Neuronal stem cell (in vitro differentiated cells): ENCODE results near the gene PROM2.

Experiments
- DNase-seq: peaks from one replicate; pipeline ENCODE4 v3.0.0-alpha.2; 2013; ENCODE audit warnings: low spot score
- H2AFZ ChIP-seq: one replicate; pipeline ENCODE4 v1.6.1; 2013; ENCODE audit warnings: mild to moderate bottlenecking, low read length, inconsistent platforms
- H2AK5ac ChIP-seq: 2 replicates; pipeline ENCODE4 v1.6.1; 2013; ENCODE audit warnings: low read depth, mild to moderate bottlenecking, inconsistent platforms, low read length, moderate library complexity, mixed read lengths
- H2BK120ac ChIP-seq: 2 replicates; pipeline ENCODE4 v1.6.1; 2013; ENCODE audit warnings: low read depth, mild to moderate bottlenecking, inconsistent platforms, low read length, moderate library complexity, mixed read lengths
- H2BK12ac ChIP-seq: one replicate; pipeline ENCODE4 v1.6.1; 2013; ENCODE audit warnings: low read length, inconsistent platforms
- H2BK15ac ChIP-seq: 2 replicates; pipeline ENCODE4 v1.6.1; 2013; ENCODE audit warnings: mild to moderate bottlenecking, low read length, inconsistent platforms, mixed read lengths
- H2BK5ac ChIP-seq: one replicate; pipeline ENCODE4 v1.6.1; 2013; ENCODE audit warnings: inconsistent platforms, mild to moderate bottlenecking, low read length, moderate library complexity
- H3K14ac ChIP-seq: one replicate; pipeline ENCODE4 v1.6.1; 2013; ENCODE audit warnings: low read length, inconsistent platforms
- H3K18ac ChIP-seq: 2 replicates; pipeline ENCODE4 v1.6.1; 2013; ENCODE audit warnings: low read length, inconsistent platforms
- H3K23ac ChIP-seq: 2 replicates; pipeline ENCODE4 v1.6.1; 2013; ENCODE audit warnings: low read depth, mild to moderate bottlenecking, mixed read lengths, low read length, inconsistent platforms; ENCODE audit not compliant: poor library complexity
- H3K27ac ChIP-seq: replicated peaks from 3 replicates; pipeline ENCODE4 v1.5.1; 2013; ENCODE audit warnings: low read length, inconsistent platforms
- H3K27me3 ChIP-seq, 3 experiments: 2 replicates each; pipeline ENCODE4 v1.6.1; 2013; ENCODE audit warnings: low read length in 3 of 3, mild to moderate bottlenecking in 2 of 3, inconsistent platforms in 1 of 3, low read depth in 1 of 3, mixed read lengths in 1 of 3, moderate library complexity in 1 of 3; ENCODE audit not compliant: control insufficient read depth in 3 of 3, insufficient read depth in 3 of 3
- H3K36me3 ChIP-seq, 2 donors: replicated peaks in 1 of 2; 2 replicates each; pipeline ENCODE4 v1.6.1; 2013; ENCODE audit warnings: low read length in 2 of 2; ENCODE audit not compliant: control insufficient read depth in 2 of 2, insufficient read depth in 2 of 2
- H3K4ac ChIP-seq: 2 replicates; pipeline ENCODE4 v1.6.1; 2013; ENCODE audit warnings: inconsistent platforms, mild to moderate bottlenecking, low read length, moderate library complexity
- H3K4me1 ChIP-seq, 2 donors: 1 replicate in 1 of 2; 2 replicates in 1 of 2; pipeline ENCODE4 v1.6.1; 2013; ENCODE audit warnings: low read length in 2 of 2, low read depth in 1 of 2; ENCODE audit not compliant: control insufficient read depth in 2 of 2, insufficient read depth in 1 of 2
- H3K4me2 ChIP-seq: one replicate; pipeline ENCODE4 v1.6.1; 2013; ENCODE audit warnings: mild to moderate bottlenecking, low read length, inconsistent platforms; ENCODE audit not compliant: insufficient read depth, poor library complexity, severe bottlenecking
- H3K4me3 ChIP-seq, 2 donors: 2 replicates each; pipeline ENCODE4 v1.5.1; 2013; ENCODE audit warnings: low read length in 2 of 2, mild to moderate bottlenecking in 2 of 2, inconsistent platforms in 1 of 2, moderate library complexity in 1 of 2
- H3K79me1 ChIP-seq: one replicate; pipeline ENCODE4 v1.6.1; 2013; ENCODE audit warnings: low read depth, mild to moderate bottlenecking, inconsistent platforms, low read length, moderate library complexity
- H3K9ac ChIP-seq: one replicate; pipeline ENCODE4 v1.6.1; 2013; ENCODE audit warnings: mild to moderate bottlenecking, low read depth, low read length, inconsistent platforms; ENCODE audit not compliant: poor library complexity
- H3K9me3 ChIP-seq, 2 donors: replicated peaks in 1 of 2; 2 replicates each; pipeline versions ENCODE3 to v1.6.1; 2013; ENCODE audit warnings: low read length in 2 of 2, mild to moderate bottlenecking in 2 of 2, inconsistent platforms in 1 of 2, low read depth in 1 of 2, mixed read lengths in 1 of 2, moderate library complexity in 1 of 2; ENCODE audit not compliant: control insufficient read depth in 2 of 2, insufficient read depth in 1 of 2
- H4K8ac ChIP-seq: one replicate; pipeline ENCODE4 v1.6.1; 2013; ENCODE audit warnings: low read depth, mild to moderate bottlenecking, inconsistent platforms, low read length, moderate library complexity
- H4K91ac ChIP-seq: one replicate; pipeline ENCODE4 v1.6.1; 2013; ENCODE audit warnings: low read length, low read depth, mild to moderate bottlenecking, inconsistent platforms; ENCODE audit not compliant: poor library complexity
- WGBS, 2 donors: extraction: QIAGEN DNeasy Blood & Tissue Kit; methylation state at CpG; one replicate each; pipeline ENCODE4 v1.1.7; 2013; ENCODE audit warnings: missing lambda C conversion rate in 2 of 2, mixed read lengths in 1 of 2; ENCODE audit not compliant: insufficient read length in 2 of 2, insufficient replicate concordance in 1 of 2; ENCODE audit errors: extremely low coverage in 2 of 2; 5-methylcytosine and 5-hydroxymethylcytosine counted together

The PROM2 gene

GRCh38 chr2:95285542-95285932 is 11.3 kb downstream of the PROM2 start:
- Histone ChIP-seq H2BK15ac (no peak overlapping the region), H3K4me1 (peaks cover 0 to 5% of the 10 kb centered on the region in 2 donors), H4K8ac (no peak overlapping the region), H4K91ac (no peak overlapping the region), H3K36me3 (no peaks in the 10 kb centered on the region), H2AFZ (no peak overlapping the region), H3K9ac (no peak overlapping the region), H3K79me1 (no peaks in the 10 kb centered on the region), H3K4me3 (no peak overlapping the region), H3K9me3 (peaks cover 0 to 1% of the 10 kb centered on the region in 2 donors), H3K4ac (no peak overlapping the region), H3K23ac (peak overlapping the region; percentile 17), H3K18ac (no peak overlapping the region), H2BK120ac (no peak overlapping the region), H3K14ac (no peak overlapping the region), H3K27me3 (no peaks in the 10 kb centered on the region), H2AK5ac (no peak overlapping the region), H2BK12ac (no peak overlapping the region), H2BK5ac (no peak overlapping the region), H3K4me2 (no peak overlapping the region), H3K27ac (no peak overlapping the region)
- DNase-seq, result no peak
- WGBS, 2 donors, result no CpG with 5 or more reads among the region's 4 CpGs

GRCh38 chr2:95287336-95287735 is 13.1 kb downstream of the PROM2 start:
- no peak overlapping the region for H4K8ac ChIP-seq
- no peak overlapping the region for H2AFZ ChIP-seq
- no peaks in the 10 kb centered on the region for H3K27me3 ChIP-seq
- H2BK15ac ChIP-seq, result no peak overlapping the region
- no peak overlapping the region for H3K4me2 ChIP-seq
- H3K14ac ChIP-seq, result peak overlapping the region; percentile 40
- no peak overlapping the region for H4K91ac ChIP-seq
- no peak overlapping the region for H2BK120ac ChIP-seq
- no peaks in the 10 kb centered on the region for H3K36me3 ChIP-seq
- no CpG with 5 or more reads among the region's 8 CpGs for WGBS, 2 donors
- peak overlapping the region; percentile 53 for H3K18ac ChIP-seq
- no peak overlapping the region for H3K9ac ChIP-seq
- no peak overlapping the region for H3K4ac ChIP-seq
- no peak overlapping the region for H2BK5ac ChIP-seq
- H2AK5ac ChIP-seq, result no peak overlapping the region
- peak overlapping the region; percentile 9 for H3K23ac ChIP-seq
- H3K79me1 ChIP-seq, result no peaks in the 10 kb centered on the region
- no peak overlapping the region for H2BK12ac ChIP-seq
- H3K4me1 ChIP-seq, result peaks cover 0 to 5% of the 10 kb centered on the region in 2 donors
- DNase-seq, result no peak
- peaks cover 4% of the 10 kb centered on the region in 2 donors for H3K9me3 ChIP-seq
- no peak overlapping the region for H3K27ac ChIP-seq
- no peak overlapping the region for H3K4me3 ChIP-seq

- Histone ChIP-seq H3K23ac (no peak overlapping the region), H4K91ac (no peak overlapping the region), H3K4me2 (no peak overlapping the region), H2BK120ac (no peak overlapping the region), H4K8ac (no peak overlapping the region), H3K36me3 (no peaks in the 10 kb centered on the region), H2BK15ac (no peak overlapping the region), H3K4ac (no peak overlapping the region), H3K14ac (no peak overlapping the region), H3K79me1 (no peaks in the 10 kb centered on the region), H3K27ac (no peak overlapping the region), H3K9ac (no peak overlapping the region), H3K18ac (no peak overlapping the region), H3K27me3 (no peaks in the 10 kb centered on the region), H3K4me1 (peaks cover 0 to 5% of the 10 kb centered on the region in 2 donors), H2BK5ac (no peak overlapping the region), H2AFZ (no peak overlapping the region), H3K9me3 (peaks cover 4 to 6% of the 10 kb centered on the region in 2 donors), H3K4me3 (no peak overlapping the region), H2AK5ac (no peak overlapping the region), H2BK12ac (peak overlapping the region; percentile 7)
- no CpG with 5 or more reads among the region's 5 CpGs for WGBS, 2 donors
- DNase-seq, result no peak
Measured at GRCh38 chr2:95287806-95288205, 13.6 kb downstream of the PROM2 start.

DNA sequence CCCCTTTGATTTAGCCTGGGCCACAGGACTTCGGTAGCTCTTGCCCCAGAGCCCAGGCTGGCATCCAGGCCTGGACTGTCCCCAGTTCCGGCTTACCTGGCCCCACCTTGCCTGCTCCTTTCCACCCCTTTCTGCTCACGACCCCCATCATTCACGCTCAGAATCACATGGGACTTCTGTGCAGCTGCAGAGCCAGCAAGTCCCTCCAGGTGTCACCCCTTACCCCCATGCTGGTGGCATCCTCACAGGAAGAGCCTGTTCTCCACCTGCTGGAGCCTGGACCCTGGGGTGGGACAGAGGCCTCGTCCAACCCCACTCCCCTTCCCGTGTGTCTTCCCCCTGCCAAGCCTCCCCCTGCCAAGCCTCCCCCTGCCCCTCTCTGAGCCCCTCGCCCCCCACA is 15.0 kb downstream of the PROM2 start:
- Histone ChIP-seq H2BK15ac (no peak overlapping the region), H4K91ac (no peak overlapping the region), H3K4me1 (peaks cover 0 to 5% of the 10 kb centered on the region in 2 donors), H3K9ac (no peak overlapping the region), H3K36me3 (no peaks in the 10 kb centered on the region), H3K4me2 (no peak overlapping the region), H4K8ac (no peak overlapping the region), H2BK5ac (no peak overlapping the region), H3K9me3 (peaks cover 4 to 10% of the 10 kb centered on the region in 2 donors), H3K23ac (no peak overlapping the region), H3K79me1 (no peaks in the 10 kb centered on the region), H3K14ac (peak overlapping the region; percentile 72), H2AK5ac (peak overlapping the region; percentile 2), H2AFZ (no peak overlapping the region), H3K18ac (peak overlapping the region; percentile 80), H3K27ac (no peak overlapping the region), H3K4ac (no peak overlapping the region), H2BK12ac (no peak overlapping the region), H3K27me3 (no peaks in the 10 kb centered on the region), H2BK120ac (no peak overlapping the region), H3K4me3 (no peak overlapping the region)
- DNase-seq, result no peak
- WGBS, 2 donors, result no CpG with 5 or more reads among the region's 7 CpGs
